Measurements from ENCODE around the gene IL2RA. TPM values are rescaled to one million over a fixed set of nuclear protein-coding genes. Genes with fewer than 3 reads are reported as not detected.

Gene IL2RA
- polyA plus RNA-seq, 1 donor from 2014 or later: not detected

DNA sequence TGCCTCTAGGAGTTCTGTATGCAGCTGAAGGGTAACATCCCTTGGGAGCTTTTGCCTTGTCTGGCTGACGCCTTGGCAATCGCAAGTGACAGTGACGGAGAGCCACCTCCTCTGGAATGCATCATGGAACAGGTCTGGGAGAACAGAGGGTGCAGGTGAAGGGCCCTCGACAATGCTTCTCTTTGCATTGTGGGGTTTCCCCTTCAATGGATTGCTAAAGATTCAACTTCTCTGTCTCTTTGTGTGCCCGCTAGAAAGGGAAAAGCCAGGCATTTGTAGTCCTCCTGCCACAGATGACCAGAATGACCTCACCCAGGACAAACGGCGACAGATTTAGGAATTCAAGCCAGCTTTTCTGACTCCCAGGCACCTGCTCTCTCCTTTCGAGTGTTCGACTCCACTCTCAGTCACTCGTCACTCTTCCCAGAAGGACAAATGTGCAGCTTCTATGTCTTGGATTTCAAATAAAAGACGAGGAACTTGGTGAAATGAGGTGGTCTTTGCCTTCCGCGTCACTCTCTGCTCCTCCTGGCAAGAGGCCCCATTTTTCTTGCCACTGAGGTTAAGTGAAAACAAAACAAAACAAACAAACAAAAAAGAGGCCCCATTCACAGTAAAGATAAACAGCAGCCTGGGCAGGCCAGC is 26.1 kb downstream of the IL2RA start:
- no peaks in the 10 kb centered on the region for H3K9me2 ChIP-seq (ENCODE audit: insufficient read depth, low read length)
- H4K20me1 ChIP-seq (ENCODE audit: insufficient read depth): no peaks in the 10 kb centered on the region
- H3K9ac ChIP-seq (ENCODE audit: low read length): no peak overlapping the region
- no peak overlapping the region for H2AFZ ChIP-seq (ENCODE audit: low read depth, low read length)
- no peaks in the 10 kb centered on the region for H3K27me3 ChIP-seq (ENCODE audit: insufficient read depth, low read depth, low read length)
- H3K27ac ChIP-seq (ENCODE audit: low read length): no peak overlapping the region
- H3K4me2 ChIP-seq (ENCODE audit: low read length): no peak overlapping the region
- no peak overlapping the region for H3K4me3 ChIP-seq (ENCODE audit: low read length)
- H3K36me3 ChIP-seq (ENCODE audit: insufficient read depth, low read length): no peaks in the 10 kb centered on the region
- no peaks in the 10 kb centered on the region for H3K9me3 ChIP-seq (ENCODE audit: low read length)
- H3F3A ChIP-seq (ENCODE audit: insufficient read depth, low read length, poor library complexity, severe bottlenecking): no peaks in the 10 kb centered on the region
- H3K79me2 ChIP-seq (replicated peaks; ENCODE audit: insufficient read depth, low read length): no peaks in the 10 kb centered on the region
- TF ChIP-seq, protein P1, sequence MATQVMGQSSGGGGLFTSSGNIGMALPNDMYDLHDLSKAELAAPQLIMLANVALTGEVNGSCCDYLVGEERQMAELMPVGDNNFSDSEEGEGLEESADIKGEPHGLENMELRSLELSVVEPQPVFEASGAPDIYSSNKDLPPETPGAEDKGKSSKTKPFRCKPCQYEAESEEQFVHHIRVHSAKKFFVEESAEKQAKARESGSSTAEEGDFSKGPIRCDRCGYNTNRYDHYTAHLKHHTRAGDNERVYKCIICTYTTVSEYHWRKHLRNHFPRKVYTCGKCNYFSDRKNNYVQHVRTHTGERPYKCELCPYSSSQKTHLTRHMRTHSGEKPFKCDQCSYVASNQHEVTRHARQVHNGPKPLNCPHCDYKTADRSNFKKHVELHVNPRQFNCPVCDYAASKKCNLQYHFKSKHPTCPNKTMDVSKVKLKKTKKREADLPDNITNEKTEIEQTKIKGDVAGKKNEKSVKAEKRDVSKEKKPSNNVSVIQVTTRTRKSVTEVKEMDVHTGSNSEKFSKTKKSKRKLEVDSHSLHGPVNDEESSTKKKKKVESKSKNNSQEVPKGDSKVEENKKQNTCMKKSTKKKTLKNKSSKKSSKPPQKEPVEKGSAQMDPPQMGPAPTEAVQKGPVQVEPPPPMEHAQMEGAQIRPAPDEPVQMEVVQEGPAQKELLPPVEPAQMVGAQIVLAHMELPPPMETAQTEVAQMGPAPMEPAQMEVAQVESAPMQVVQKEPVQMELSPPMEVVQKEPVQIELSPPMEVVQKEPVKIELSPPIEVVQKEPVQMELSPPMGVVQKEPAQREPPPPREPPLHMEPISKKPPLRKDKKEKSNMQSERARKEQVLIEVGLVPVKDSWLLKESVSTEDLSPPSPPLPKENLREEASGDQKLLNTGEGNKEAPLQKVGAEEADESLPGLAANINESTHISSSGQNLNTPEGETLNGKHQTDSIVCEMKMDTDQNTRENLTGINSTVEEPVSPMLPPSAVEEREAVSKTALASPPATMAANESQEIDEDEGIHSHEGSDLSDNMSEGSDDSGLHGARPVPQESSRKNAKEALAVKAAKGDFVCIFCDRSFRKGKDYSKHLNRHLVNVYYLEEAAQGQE (IDR thresholded peaks at IDR 0.05; ENCODE audit: borderline replicate concordance): no peak
- no peak for TF ChIP-seq RAD21 (conservative IDR thresholded peaks at IDR 0.05)
- no peak for TF ChIP-seq EZH2 (IDR thresholded peaks at IDR 0.05; ENCODE audit: borderline replicate concordance, insufficient read depth, low read length, poor library complexity, severe bottlenecking)
- TF ChIP-seq POLR2AphosphoS5 (IDR thresholded peaks at IDR 0.05): no peak
- TF ChIP-seq MXI1 (conservative IDR thresholded peaks at IDR 0.05; ENCODE audit: poor library complexity, severe bottlenecking): no peak
- no peak for TF ChIP-seq TAF1 (IDR thresholded peaks at IDR 0.05; ENCODE audit: low read depth)
- no peak for TF ChIP-seq EP300 (conservative IDR thresholded peaks at IDR 0.05; ENCODE audit: poor library complexity, severe bottlenecking)
- TF ChIP-seq, protein P2, sequence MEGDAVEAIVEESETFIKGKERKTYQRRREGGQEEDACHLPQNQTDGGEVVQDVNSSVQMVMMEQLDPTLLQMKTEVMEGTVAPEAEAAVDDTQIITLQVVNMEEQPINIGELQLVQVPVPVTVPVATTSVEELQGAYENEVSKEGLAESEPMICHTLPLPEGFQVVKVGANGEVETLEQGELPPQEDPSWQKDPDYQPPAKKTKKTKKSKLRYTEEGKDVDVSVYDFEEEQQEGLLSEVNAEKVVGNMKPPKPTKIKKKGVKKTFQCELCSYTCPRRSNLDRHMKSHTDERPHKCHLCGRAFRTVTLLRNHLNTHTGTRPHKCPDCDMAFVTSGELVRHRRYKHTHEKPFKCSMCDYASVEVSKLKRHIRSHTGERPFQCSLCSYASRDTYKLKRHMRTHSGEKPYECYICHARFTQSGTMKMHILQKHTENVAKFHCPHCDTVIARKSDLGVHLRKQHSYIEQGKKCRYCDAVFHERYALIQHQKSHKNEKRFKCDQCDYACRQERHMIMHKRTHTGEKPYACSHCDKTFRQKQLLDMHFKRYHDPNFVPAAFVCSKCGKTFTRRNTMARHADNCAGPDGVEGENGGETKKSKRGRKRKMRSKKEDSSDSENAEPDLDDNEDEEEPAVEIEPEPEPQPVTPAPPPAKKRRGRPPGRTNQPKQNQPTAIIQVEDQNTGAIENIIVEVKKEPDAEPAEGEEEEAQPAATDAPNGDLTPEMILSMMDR (IDR thresholded peaks at IDR 0.05; ENCODE audit: poor library complexity, severe bottlenecking): no peak
- TF ChIP-seq SMC3 (conservative IDR thresholded peaks at IDR 0.05; ENCODE audit: poor library complexity): no peak

DNA sequence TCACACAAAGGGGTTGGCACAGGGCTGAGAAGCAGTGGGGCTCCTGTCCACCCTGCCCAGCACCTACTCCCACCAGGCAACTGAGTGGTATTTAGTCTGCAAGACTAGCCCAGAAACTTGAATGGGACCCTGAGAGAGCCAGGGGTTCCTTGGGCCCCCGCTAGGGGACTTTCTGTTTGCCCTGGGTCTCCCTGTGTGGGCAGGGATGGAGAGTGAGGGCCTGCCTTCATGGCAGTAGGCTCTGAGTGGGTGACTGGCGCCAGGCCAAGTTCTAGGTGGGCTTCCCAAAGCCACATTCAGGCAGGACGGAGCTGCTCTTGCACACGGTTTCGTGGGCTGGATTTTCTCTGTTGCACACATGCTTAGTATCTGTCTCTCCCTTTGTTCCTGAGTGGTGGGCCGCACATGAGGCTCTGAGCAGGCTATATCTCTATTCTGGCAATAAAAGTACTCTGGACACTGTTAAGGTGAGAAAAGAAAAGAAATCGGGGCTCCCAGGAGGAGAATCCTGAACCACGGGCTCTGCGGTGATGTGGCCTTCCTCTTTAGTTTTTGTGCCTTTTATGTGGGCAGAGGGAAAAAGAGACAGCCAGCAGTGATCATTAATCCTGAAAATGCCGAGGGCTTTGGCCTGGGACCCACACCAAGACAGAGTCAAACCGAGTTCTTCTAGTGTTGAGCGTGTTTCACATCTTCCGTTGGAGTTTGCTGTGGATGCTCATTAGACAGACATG is 26.9 kb downstream of the IL2RA start:
- H3F3A ChIP-seq (ENCODE audit: insufficient read depth, low read length, poor library complexity, severe bottlenecking): no peaks in the 10 kb centered on the region
- H3K27ac ChIP-seq (ENCODE audit: low read length): no peak overlapping the region
- H4K20me1 ChIP-seq (ENCODE audit: insufficient read depth): no peaks in the 10 kb centered on the region
- H3K79me2 ChIP-seq (replicated peaks; ENCODE audit: insufficient read depth, low read length): no peaks in the 10 kb centered on the region
- no peak overlapping the region for H3K4me2 ChIP-seq (ENCODE audit: low read length)
- no peaks in the 10 kb centered on the region for H3K27me3 ChIP-seq (ENCODE audit: insufficient read depth, low read depth, low read length)
- H3K36me3 ChIP-seq (ENCODE audit: insufficient read depth, low read length): no peaks in the 10 kb centered on the region
- H3K9me2 ChIP-seq (ENCODE audit: insufficient read depth, low read length): no peaks in the 10 kb centered on the region
- H2AFZ ChIP-seq (ENCODE audit: low read depth, low read length): no peak overlapping the region
- H3K9me3 ChIP-seq (ENCODE audit: low read length): no peaks in the 10 kb centered on the region
- TF ChIP-seq TAF1 (IDR thresholded peaks at IDR 0.05; ENCODE audit: low read depth) (no peak), POLR2AphosphoS5 (IDR thresholded peaks at IDR 0.05) (no peak), EP300 (conservative IDR thresholded peaks at IDR 0.05; ENCODE audit: poor library complexity, severe bottlenecking) (no peak), EZH2 (IDR thresholded peaks at IDR 0.05; ENCODE audit: borderline replicate concordance, insufficient read depth, low read length, poor library complexity, severe bottlenecking) (no peak), RAD21 (conservative IDR thresholded peaks at IDR 0.05) (no peak), MXI1 (conservative IDR thresholded peaks at IDR 0.05; ENCODE audit: poor library complexity, severe bottlenecking) (no peak), SMC3 (conservative IDR thresholded peaks at IDR 0.05; ENCODE audit: poor library complexity) (no peak)
- TF ChIP-seq, protein P2 (IDR thresholded peaks at IDR 0.05; ENCODE audit: poor library complexity, severe bottlenecking): no peak
- TF ChIP-seq, protein P1 (IDR thresholded peaks at IDR 0.05; ENCODE audit: borderline replicate concordance): no peak
- H3K9ac ChIP-seq (ENCODE audit: low read length): no peak overlapping the region
- no peak overlapping the region for H3K4me3 ChIP-seq (ENCODE audit: low read length)

All from neural cell (in vitro differentiated cells).